Right renal pelvis (tissue), 4 donors: ENCODE measurements around the gene TELO2. TPM values are rescaled to one million over a fixed set of nuclear protein-coding genes. Genes with fewer than 3 reads are reported as not detected.
"Not testable (repeated sequence)": the region's sequence is repeated elsewhere in the genome, so short reads cannot be mapped to it uniquely, and the experiment has no call there.

Source experiments
- DNase-seq, 4 donors: peaks; one replicate each; pipeline ENCODE4 v3.0.0-alpha.2; 2013; ENCODE audit warnings: low read depth in 4 of 4, low spot score in 3 of 4, missing footprints in 1 of 4
- polyA plus RNA-seq, 4 donors: library from polyadenylated mRNA; unstranded; fragments of 120-200 nt; gene quantifications; one replicate each; pipeline ENCODE4 v1.2.1, GENCODE V29; 2013; ENCODE audit not compliant: insufficient read length in 4 of 4

The TELO2 gene
- polyA plus RNA-seq, 4 donors, result 25.9 to 48.7 (median 30.5) TPM

DNA sequence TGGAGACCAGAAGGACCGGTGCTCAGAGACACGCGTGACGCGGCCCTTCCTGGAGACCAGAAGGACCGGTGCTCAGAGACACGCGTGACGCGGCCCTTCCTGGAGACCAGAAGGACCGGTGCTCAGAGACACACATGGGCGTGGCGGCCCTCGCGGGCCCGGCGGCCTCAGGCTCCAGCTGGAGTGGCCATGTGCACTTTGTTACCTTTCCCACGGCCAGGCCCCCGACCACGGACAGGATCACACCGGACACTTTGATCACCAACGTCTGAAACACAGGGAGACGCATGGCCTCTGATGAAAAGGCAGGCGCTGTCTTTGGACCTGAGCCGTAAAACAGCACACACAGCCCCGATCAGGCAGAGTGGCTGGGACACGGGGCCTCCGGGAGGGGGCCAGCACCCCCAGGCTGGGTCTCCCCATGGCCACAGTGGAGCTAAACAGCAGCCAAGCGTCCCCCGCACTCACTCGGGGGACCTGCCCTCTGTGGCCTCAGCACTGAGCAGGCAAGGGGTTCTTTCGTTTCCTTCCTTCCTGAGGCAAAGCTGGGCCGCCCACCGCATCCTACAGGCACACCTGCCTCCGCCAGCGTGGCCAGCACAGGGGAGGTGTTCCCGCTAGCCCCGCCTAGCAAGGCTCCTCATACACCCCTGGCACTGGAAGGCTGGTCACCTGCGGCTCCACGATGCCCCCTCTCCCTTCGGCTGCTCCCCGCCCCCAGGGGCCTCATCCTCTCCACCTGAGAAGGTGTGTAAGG is 35.5 kb upstream of the TELO2 start:
- DNase-seq, result no peak

- DNase-seq, result no peak
Measured at GRCh38 chr16:1458336-1458976, 34.7 kb upstream of the TELO2 start.

DNA sequence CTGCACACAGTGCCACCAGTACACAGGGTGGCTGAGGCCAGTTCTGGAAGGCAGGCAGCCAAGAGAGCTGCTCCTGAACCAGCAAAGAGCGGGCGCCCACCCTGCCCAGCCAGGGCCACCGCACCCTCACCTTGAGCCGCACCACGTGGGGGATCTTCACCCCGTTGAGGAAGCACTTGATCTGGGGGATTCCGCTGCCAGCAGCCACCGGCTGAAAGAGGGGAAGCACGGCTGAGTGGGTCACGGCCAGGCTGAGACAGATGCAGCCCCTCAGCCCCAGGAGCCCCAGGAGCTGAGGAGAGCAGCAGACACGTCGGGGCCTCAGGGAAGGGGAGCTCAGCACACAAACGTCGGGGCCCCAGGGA is 34.2 kb upstream of the TELO2 start:
- DNase-seq, result no peak

GRCh38 chr16:1459967-1460366 is 33.2 kb upstream of the TELO2 start:
- no peak for DNase-seq

GRCh38 chr16:1460602-1461138 is 32.5 kb upstream of the TELO2 start:
- no peak for DNase-seq

DNA sequence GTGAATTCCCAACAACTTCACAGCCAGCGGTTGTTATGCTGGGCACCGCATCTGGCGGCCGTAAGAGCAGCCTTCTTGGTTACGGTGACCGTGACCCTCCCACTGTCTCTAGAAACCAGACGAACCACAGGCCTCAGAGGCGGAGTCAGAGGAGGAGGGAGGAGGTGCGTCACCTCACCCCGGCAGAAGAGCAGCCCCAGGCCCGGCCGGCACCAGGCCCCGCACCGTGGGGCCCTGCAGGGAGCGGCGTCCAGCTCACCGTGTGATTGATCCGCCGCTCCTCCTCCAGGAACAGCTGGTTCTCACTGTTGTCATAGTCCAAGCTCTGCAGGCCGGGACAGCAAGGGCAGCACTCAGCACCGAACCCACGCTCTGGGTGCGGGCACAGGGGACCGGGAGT is 32.0 kb upstream of the TELO2 start:
- no peak for DNase-seq

DNA sequence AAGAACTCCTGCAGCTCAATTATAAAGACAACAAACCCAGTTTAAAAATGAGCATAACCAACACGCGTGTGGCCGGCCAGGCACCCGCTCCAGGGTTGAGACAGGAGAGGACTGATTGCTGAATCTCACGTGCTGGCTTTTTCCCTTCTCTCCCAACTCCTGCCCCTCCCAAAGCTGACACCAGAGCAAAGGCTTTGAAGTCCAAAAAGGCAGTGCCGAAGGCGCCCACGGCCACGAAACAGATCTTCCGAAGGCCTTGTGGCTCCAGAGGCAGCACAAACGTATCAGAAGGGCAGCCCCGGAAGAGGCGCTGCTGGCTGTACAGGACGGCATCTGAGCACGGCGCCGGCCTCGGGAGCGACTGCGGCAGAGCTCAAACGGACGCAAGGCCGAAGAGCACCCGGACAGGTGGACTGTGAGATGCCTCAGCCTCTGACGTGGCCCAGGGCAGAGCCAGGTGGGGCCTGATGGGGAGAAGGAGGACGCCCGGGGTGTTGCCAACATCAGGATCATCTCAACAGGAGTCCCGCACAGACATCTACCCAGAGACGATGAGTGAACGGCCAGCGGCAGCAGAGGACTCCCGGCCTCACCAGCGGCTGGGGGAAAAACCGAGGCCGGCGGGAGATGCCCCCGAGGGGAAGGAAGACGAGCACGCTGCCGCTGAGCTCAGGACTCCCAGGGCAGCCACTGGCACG is 28.8 kb upstream of the TELO2 start:
- DNase-seq, result no peak

DNA sequence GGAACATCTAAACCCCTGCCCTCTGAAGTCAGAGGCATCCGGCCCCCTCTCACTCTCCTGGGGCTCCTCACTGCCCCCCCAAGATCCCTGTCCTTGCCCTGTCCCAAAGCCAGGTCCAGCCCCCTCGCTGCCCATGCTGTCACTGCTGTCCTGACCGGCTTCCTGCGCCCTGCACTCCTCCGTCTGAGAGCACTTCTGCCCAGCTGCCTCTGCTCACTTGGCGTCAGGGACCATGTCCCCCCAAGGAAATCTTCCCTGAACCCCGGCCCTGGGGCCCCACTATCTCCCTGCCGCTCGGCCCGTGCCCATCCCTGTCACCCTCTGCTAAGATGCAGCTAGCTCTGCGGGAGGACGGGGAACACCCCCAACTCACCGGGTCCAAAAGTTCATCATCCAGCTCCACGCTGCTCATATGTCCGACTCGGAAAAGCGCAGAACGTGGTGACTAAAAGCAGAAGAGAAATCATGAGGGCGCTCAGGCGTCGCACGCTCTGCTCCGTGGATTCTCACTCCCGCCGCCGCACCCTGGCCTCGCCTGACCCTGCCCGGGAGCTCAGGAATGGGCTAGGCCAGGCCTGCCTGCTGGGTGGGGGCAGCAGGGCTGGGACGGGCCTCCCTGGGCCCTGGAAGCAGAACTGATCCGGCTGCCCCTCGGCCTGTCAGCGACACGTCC is 28.1 kb upstream of the TELO2 start:
- no peak for DNase-seq

- DNase-seq, result no peak
Measured at GRCh38 chr16:1465567-1465915, 27.6 kb upstream of the TELO2 start.

DNA sequence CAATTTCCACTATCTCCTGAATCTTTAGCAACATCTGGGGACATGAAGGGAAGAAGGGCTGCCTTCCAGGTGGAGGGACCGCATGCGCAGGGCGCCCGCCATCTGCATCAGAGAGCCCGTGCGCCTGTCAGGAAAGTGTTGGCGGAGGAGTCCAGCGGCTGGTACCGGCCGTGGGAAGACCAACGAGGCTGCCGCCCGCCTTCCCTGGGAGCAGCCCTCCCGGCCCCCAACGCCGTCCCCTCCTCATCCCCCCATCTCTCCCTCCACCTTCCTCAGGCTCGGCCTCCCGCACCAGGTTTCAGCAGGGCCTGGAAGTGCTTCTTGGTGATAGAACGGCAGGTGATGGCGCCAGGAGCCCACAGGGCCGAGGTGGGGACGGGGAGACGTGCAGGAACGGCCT is 27.1 kb upstream of the TELO2 start:
- no peak for DNase-seq

DNA sequence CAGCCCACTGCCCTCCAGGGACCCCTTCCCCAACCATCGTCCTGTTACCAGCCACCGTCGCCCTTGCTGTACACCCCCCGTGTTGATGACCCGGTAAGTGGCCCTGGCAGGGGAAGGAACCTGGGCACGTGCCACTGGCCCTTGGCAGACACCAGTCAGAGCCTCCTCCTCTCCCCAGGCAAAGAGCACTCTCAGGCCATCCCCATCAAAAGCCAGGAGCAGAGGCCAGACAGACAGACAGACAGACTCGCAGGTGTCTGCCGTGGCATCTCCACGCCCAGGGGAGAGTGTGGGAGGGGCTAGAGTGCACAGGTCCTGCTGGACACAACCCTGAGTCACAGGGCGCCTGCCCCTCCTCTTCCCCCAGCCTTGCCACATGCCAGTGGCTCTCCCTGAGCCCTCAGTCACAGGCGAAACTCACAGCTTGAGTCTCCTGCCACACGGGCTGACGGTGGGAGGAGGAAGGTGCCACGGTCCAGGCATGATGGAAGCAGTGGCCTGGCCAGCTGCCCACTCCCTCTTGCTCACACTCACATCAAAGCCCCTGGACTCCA is 26.1 kb upstream of the TELO2 start:
- DNase-seq, result no peak

DNA sequence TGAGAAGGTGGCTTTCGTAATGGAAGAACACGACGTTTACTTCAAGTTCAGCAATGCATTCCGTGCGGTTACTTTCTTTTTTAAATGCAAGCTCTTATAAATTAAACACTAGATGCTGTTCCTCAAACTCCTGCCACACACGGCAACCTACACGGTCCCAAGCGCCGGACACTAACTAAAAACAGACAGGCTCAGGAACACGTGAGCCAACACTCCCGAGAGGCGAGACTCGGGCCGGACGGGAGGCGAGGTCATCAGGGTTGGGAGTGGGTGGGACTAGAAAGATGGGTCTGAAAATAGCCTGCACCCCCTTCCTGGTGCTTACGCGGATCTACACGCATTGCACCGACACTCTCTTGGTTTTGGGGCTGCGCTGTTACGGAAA is 24.7 kb upstream of the TELO2 start:
- no peak for DNase-seq

DNA sequence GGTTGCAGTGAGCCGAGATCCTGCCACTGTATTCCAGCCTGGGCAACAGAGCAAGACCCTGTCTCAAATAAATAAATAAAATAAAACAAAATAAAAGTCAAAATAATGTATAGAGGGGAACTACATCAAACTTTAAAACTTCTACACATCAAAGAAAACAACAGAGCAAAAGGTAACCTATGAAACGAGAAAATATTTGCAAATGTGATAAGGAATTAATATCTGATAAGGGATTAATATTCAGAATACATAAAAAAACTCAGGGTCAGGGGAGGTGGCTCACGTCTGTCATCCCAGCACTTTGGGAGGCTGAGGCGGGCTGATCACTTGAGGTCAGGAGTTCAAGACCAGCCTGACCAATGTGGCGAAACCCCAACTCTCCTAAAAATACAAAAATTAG is 24.0 kb upstream of the TELO2 start:
- not testable (repeated sequence) for DNase-seq

DNA sequence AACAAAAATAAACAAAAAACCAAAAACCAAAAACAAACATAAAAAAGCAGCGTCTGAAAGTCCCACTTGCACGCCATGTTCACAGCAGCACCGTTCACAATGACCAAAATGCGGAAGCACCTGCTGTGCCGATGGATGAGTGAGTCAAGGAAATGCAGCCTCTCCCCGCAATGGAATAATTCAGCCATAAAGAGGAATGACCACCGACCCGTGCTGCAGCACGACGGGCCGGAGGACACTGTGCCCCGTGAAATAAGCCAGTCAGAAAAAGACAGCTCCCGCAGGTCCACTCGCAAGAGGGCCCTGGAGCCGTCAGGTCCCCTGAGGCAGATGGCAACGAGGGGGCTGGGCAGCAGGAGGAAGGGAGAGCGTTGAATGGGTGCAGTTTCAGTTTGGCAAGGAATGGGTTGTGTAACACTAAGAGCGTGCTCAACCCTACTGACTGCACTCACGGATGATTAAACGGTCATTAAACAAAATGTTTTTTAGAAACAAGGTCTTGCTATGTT is 23.4 kb upstream of the TELO2 start:
- DNase-seq, result no peak

DNA sequence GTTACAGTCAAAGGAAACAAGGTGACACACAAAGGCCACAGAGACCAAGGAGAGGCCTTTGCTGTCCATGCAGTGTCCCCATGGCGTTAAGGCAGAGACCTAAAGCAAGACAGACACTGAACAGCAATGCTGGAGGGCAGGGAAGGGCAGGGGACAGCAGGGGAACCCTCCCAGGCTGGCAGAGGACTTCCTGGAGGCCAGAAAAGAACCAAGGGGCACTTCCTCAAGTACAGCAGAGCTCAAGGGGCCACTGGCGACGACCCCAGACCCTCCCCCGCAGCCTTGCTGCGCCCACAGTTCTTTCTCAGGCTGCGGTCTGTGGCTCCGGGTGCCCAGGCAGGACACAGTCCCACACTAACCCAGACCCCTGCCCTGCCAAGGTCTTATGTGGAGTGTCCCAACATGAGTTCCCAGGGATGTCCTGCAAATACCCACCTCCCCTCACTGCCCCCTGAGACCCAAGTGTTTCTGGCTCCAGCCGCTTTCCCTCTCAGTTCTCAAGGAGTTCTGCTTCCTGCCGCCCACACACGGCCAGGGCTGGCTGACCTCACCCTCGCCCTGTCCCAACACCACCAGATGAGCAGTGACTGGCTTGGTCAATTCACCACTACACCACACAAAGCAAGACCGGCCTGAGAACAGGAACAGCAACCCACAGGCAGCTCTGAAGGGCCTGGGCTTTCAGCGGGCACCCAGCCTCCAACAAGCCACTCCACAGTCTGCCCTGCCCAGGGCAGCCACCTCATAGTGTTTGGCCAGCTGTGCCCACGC is 22.5 kb upstream of the TELO2 start:
- no peak for DNase-seq

- DNase-seq, result no peak
Measured at GRCh38 chr16:1471569-1472194, 21.5 kb upstream of the TELO2 start.

DNA sequence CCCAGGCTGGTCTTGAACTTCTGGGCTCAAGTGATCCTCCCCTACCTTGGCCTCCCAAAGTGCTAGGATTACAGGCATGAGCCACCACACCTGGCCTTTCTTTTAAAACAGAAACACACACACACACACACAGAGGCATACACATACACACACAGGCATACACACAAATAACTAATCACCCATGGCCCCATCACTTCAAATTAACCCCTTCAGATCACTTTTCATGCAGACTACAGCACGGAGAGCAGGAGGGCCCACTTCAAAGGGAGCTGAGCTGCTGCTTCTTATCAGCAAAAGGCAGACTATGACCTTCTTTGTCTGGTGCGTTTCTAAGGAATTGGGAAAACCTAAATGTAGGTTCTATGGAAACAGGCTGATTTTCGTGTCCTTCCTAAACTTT is 20.2 kb upstream of the TELO2 start:
- DNase-seq, result no peak

DNA sequence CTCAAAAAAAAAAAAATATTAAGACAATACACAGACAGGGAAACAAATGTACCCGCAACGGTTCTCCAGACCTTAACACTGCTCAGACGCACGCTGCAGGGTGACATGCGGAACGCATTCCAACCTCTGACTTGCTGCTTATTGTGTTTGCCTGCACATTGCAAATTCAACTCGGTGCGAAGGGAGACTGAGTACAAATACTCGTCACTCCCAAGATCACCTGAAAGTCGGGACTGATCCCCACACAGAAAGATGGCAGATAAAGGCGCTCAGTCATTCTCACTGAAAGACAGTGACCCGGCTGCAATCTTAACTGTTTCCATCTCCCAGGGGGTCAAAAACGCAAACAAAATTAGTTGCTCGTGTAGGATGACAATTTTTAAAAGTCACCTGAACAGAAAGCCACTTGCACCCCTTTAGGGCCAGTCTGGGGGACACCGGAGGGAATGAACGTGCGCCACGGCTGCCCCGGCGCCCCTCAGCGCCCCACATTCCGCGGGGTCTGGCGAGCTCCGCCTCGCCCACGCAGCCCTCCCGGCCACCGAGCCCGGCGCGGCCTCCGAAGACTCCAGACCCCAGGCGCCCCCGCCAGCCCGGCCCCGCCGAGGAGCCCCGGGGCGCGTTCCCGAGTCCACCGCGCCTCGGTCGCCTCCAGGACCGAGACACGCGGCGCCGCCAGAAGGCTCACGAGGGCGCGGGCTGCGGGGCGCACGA is 18.9 kb upstream of the TELO2 start:
- no peak for DNase-seq
